B cell (primary cell): ENCODE results near the gene CHST11.

ENCODE experiments used
- EZH2 ChIP-seq: IDR thresholded peaks from 2 replicates; pipeline ENCODE4 v1.6.1; 2012; ENCODE audit warnings: borderline replicate concordance, low read depth, mild to moderate bottlenecking, moderate library complexity, low read length; ENCODE audit not compliant: insufficient read depth, poor library complexity, severe bottlenecking
- TF ChIP-seq, protein P1 (sequence below): fragments of 200-600 bp; IDR thresholded peaks from one replicate; pipeline ENCODE4 v1.8.0; 2022; ENCODE audit warnings: antibody characterized with exemption, mild to moderate bottlenecking

DNA sequence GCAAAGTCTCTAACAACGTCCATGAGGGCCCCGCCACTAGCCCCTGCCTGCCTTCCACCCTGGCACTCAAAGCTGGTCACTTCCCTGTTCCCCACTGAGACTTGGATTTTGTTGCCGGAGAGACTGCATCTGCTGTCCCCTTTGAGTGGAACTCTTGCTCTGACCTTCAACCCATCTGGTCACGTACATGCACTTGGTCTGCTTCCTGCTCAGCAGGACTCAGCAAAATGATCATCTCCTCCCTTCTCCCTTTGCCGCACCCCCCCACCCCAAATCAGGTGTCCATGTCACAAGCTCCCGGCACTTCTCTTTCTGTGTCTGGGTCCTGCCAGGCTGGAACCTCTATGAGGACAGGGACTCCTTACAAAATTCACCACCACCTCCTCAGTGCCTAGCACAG, 180.9 kb downstream of the CHST11 start:
- no peak for TF ChIP-seq EZH2
- TF ChIP-seq, protein P1, sequence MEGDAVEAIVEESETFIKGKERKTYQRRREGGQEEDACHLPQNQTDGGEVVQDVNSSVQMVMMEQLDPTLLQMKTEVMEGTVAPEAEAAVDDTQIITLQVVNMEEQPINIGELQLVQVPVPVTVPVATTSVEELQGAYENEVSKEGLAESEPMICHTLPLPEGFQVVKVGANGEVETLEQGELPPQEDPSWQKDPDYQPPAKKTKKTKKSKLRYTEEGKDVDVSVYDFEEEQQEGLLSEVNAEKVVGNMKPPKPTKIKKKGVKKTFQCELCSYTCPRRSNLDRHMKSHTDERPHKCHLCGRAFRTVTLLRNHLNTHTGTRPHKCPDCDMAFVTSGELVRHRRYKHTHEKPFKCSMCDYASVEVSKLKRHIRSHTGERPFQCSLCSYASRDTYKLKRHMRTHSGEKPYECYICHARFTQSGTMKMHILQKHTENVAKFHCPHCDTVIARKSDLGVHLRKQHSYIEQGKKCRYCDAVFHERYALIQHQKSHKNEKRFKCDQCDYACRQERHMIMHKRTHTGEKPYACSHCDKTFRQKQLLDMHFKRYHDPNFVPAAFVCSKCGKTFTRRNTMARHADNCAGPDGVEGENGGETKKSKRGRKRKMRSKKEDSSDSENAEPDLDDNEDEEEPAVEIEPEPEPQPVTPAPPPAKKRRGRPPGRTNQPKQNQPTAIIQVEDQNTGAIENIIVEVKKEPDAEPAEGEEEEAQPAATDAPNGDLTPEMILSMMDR: no peak
